WI38 (cell line): ENCODE results near the gene LIX1L.

Source experiments
- H3K4me3 ChIP-seq: 2 replicates; pipeline ENCODE4 v1.5.1; 2011; ENCODE audit warnings: low read depth, mild to moderate bottlenecking, control low read depth, low read length
- TF ChIP-seq, protein P1 (sequence below): IDR thresholded peaks from 2 replicates; pipeline ENCODE4 v1.5.1; 2012; ENCODE audit warnings: low read depth, mild to moderate bottlenecking, control low read depth, low read length

LIX1L gene

GRCh38 chr1:145978854-145979745 lies 21.3 kb upstream of the LIX1L start:
- H3K4me3 ChIP-seq: peak overlapping the region; percentile 51
- TF ChIP-seq, protein P1, sequence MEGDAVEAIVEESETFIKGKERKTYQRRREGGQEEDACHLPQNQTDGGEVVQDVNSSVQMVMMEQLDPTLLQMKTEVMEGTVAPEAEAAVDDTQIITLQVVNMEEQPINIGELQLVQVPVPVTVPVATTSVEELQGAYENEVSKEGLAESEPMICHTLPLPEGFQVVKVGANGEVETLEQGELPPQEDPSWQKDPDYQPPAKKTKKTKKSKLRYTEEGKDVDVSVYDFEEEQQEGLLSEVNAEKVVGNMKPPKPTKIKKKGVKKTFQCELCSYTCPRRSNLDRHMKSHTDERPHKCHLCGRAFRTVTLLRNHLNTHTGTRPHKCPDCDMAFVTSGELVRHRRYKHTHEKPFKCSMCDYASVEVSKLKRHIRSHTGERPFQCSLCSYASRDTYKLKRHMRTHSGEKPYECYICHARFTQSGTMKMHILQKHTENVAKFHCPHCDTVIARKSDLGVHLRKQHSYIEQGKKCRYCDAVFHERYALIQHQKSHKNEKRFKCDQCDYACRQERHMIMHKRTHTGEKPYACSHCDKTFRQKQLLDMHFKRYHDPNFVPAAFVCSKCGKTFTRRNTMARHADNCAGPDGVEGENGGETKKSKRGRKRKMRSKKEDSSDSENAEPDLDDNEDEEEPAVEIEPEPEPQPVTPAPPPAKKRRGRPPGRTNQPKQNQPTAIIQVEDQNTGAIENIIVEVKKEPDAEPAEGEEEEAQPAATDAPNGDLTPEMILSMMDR: peak; percentile 27; the same call in 1 of the 2 replicates

DNA sequence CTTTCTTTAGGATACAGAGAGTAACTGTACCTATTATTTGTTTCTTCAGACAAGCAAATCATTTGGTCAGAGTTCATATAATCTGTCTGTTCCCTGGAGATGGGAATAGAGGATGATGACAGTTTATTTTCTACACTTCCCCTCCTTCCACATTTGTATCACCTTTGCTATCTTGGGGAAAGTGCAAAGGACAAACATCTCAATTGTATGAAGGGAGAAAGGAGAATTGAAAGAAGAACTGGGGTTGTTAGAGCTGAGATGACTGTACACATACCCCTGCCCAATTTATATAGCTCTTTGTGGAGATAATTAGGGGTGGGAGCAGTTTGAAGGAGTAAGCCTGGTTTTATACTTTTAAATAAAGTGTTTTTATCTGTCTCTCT lies 20.6 kb upstream of the LIX1L start:
- TF ChIP-seq, protein P1: no peak
- peak overlapping the region; percentile 51 for H3K4me3 ChIP-seq

DNA sequence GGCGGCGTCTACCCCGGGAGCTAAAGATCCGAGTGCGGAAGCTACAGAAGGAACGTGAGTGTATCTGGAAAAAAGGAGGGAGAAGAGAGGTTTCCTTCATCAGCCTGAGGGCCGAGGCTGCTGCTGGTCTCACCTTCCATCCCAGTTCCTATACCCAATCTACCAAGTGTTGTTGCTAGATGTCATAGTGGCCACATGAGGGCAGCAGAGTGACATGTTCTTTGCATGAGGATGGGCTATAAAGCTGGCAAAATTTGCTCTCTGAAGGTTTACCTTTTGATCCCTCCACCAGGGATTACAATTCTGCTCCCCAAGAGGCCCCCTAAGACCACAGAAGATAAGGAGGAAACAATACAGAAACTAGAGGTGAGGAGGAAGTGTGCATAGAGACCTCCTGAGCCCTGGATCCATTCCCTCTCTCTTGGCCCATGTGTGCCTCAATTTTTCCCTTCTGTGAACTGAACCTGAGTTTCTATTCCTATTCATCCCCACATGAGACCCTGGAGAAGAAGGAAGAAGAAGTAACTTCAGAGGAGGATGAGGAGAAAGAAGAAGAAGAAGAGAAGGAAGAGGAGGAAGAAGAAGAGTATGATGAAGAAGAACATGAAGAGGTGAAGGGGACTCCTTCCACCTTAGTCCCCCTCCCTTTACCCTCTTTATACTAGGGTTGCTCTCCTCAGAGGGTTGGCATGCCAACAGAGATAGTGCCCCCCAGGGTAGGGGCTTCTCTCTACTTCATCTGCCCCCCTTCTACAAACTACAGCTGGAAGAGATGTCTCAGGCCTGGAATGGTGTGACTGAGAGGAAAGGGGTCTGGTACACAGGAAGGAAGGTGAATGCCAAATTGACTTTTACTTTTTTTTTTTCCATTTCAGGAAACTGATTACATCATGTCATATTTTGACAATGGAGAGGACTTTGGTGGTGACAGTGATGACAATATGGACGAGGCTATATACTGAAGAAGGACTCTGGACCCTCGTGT lies 20.0 kb upstream of the LIX1L start:
- no peak overlapping the region for H3K4me3 ChIP-seq
- TF ChIP-seq, protein P1: peak; percentile 65

GRCh38 chr1:145977016-145977415 lies 19.2 kb upstream of the LIX1L start:
- TF ChIP-seq, protein P1: no peak
- H3K4me3 ChIP-seq: no peak overlapping the region

DNA sequence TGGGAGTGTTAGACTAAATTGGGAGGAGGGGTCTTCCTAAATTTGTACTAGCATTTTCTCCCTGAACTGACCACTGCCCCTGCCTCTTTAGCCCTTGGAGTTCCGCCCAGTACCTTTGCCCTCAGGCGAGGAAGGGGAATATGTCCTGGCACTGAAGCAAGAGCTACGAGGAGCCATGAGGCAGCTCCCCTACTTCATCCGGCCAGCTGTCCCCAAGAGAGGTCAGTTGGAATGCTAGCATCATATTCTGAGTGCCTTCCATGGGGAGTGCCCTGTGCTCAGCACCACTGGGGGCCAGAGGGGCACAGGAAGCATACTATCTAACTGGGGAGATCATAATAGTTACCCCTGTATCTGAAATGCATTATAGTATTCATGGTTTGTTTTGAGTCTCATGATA lies 17.4 kb upstream of the LIX1L start:
- H3K4me3 ChIP-seq: no peak overlapping the region
- TF ChIP-seq, protein P1: no peak

DNA sequence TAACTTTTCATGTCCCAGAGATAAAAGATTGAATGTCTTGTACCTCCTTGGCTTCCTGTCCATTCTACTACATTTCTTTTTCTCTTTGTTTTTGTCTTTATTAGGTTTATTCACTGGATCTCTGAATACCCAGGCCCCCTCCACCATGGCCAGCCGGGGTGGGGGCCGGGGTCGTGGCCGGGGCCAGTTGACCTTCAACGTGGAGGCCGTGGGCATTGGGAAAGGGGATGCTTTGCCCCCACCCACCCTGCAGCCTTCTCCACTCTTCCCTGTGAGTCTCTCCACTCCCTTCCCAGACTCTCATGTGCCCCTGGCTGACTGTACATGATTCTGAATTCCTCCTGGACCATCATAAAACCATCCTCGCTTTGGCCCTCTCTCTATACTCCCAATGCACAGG lies 16.9 kb upstream of the LIX1L start:
- no peak overlapping the region for H3K4me3 ChIP-seq

More for the DNA sequence above, 16.9 kb upstream of the LIX1L start:
- TF ChIP-seq, protein P1: no peak
